HG03442 (cell line): Measurements from ENCODE around the gene THBS3.
A peak's percentile ranks its signal among the peaks of the same experiment; 100 is the strongest.
"Not testable (repeated sequence)": the region's sequence is repeated elsewhere in the genome, so short reads cannot be mapped to it uniquely, and the experiment has no call there.

Experiments used
- ATAC-seq: cut with Tn5 transposase; IDR thresholded peaks from one replicate; pipeline ENCODE4 v1.9.1; 2021; ENCODE audit warnings: mild to moderate bottlenecking, moderate library complexity; ENCODE audit not compliant: unreplicated experiment

Gene THBS3

GRCh38 chr1:155208541-155209311 is 1.0 kb upstream of the THBS3 start, which contains the start of gene MTX1:
TSS of gene MTX1 (plus strand) at chr1:155208695. CDS start at chr1:155208805, 110 bp downstream.
- ATAC-seq, result peak; percentile 78

- ATAC-seq, result no peak
These were observed 549 bp downstream of the THBS3 start for GRCh38 chr1:155206891-155207805.

- no peak for ATAC-seq
These were observed 1.6 kb downstream of the THBS3 start for GRCh38 chr1:155205969-155206593.

- ATAC-seq, result no peak
These were observed 2.7 kb downstream of the THBS3 start for GRCh38 chr1:155205035-155205434.

- ATAC-seq, result no peak
These were observed 4.8 kb downstream of the THBS3 start for GRCh38 chr1:155202731-155203515.

GRCh38 chr1:155202198-155202597 is 5.5 kb downstream of the THBS3 start:
- ATAC-seq, result no peak

GRCh38 chr1:155200920-155201319 is 6.8 kb downstream of the THBS3 start:
- no peak for ATAC-seq

GRCh38 chr1:155199792-155200191 is 7.9 kb downstream of the THBS3 start:
- no peak for ATAC-seq

GRCh38 chr1:155198547-155198906 is 9.2 kb downstream of the THBS3 start:
- ATAC-seq, result no peak

- no peak for ATAC-seq
These were observed 9.7 kb downstream of the THBS3 start for GRCh38 chr1:155197901-155198546.

- no peak for ATAC-seq
These were observed 10.6 kb downstream of the THBS3 start for GRCh38 chr1:155196893-155197638.

GRCh38 chr1:155196103-155196892 is 11.4 kb downstream of the THBS3 start:
- ATAC-seq, result no peak

- ATAC-seq, result no peak
These were observed 12.2 kb downstream of the THBS3 start for GRCh38 chr1:155195201-155196102.

GRCh38 chr1:155193991-155194240 is 13.8 kb downstream of the THBS3 start:
- not testable (repeated sequence) for ATAC-seq

GRCh38 chr1:155193275-155193990 is 14.3 kb downstream of the THBS3 start:
- ATAC-seq, result no peak

GRCh38 chr1:155192346-155193274 is 15.1 kb downstream of the THBS3 start:
- no peak for ATAC-seq
